Epithelial cell of proximal tubule (primary cell): ENCODE results near the gene NAT14. TPM values are rescaled to one million over a fixed set of nuclear protein-coding genes. Genes with fewer than 3 reads are reported as not detected.
A peak's percentile ranks its signal among the peaks of the same experiment; 100 is the strongest.

Experiments used
- DNase-seq: peaks from one replicate; pipeline ENCODE4 v3.0.0-alpha.2; 2011; ENCODE audit warnings: low read depth
- H3K4me3 ChIP-seq: 2 replicates; pipeline ENCODE4 v1.5.1; 2011; ENCODE audit warnings: low read depth, mild to moderate bottlenecking, low read length
- total RNA-seq: library from RNA; depleted of rRNA; stranded (reverse); fragments of >200 nt; gene quantifications from 2 replicates; pipeline ENCODE4 v1.2.3, GENCODE V29; 2015
- TF ChIP-seq, protein P1 (sequence below): conservative IDR thresholded peaks from 2 replicates; pipeline ENCODE4 v1.5.1; 2012; ENCODE audit warnings: low read depth, mild to moderate bottlenecking, low read length

NAT14 gene
- total RNA-seq, 1 donor from 2014 or later: 29.2 TPM

- TF ChIP-seq, protein P1, sequence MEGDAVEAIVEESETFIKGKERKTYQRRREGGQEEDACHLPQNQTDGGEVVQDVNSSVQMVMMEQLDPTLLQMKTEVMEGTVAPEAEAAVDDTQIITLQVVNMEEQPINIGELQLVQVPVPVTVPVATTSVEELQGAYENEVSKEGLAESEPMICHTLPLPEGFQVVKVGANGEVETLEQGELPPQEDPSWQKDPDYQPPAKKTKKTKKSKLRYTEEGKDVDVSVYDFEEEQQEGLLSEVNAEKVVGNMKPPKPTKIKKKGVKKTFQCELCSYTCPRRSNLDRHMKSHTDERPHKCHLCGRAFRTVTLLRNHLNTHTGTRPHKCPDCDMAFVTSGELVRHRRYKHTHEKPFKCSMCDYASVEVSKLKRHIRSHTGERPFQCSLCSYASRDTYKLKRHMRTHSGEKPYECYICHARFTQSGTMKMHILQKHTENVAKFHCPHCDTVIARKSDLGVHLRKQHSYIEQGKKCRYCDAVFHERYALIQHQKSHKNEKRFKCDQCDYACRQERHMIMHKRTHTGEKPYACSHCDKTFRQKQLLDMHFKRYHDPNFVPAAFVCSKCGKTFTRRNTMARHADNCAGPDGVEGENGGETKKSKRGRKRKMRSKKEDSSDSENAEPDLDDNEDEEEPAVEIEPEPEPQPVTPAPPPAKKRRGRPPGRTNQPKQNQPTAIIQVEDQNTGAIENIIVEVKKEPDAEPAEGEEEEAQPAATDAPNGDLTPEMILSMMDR: peak; percentile 94
- H3K4me3 ChIP-seq: peak overlapping the region; percentile 65
- DNase-seq: peak; percentile 30
Observed at GRCh38 chr19:55516878-55517620, 32.1 kb downstream of the NAT14 start.

GRCh38 chr19:55519451-55520311 lies 34.7 kb downstream of the NAT14 start:
- TF ChIP-seq, protein P1: no peak
- H3K4me3 ChIP-seq: no peak overlapping the region
- no peak for DNase-seq

DNA sequence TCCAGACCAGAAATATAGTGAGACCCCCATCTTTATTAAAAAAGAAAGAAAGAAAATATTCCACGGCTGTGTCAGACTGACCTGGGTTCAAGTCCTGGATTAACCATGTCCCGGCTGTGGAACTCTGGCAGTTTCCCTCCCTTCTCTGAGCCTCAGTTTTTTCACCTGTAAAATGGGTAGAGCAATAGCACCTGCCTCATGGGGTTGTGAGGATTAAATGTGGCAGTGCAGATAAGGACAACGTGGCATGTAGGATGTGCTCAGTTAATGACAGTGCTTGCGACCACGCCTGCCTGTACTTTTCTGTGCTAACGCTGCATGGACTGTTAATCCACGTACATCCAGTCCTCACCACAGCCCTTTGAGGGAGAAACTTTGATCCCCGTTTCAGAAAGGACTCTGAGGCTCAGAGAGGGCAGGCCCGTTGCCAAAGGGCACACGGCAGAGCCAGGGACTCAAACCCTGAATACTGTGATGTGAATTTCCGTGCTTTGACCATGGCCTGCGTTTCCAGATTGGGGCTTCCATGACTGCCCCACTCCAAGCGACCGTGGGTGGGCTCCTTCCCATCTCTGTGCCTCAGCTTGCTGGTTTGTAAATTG lies 35.8 kb downstream of the NAT14 start:
- DNase-seq: no peak
- H3K4me3 ChIP-seq: no peak overlapping the region
- TF ChIP-seq, protein P1: no peak

DNA sequence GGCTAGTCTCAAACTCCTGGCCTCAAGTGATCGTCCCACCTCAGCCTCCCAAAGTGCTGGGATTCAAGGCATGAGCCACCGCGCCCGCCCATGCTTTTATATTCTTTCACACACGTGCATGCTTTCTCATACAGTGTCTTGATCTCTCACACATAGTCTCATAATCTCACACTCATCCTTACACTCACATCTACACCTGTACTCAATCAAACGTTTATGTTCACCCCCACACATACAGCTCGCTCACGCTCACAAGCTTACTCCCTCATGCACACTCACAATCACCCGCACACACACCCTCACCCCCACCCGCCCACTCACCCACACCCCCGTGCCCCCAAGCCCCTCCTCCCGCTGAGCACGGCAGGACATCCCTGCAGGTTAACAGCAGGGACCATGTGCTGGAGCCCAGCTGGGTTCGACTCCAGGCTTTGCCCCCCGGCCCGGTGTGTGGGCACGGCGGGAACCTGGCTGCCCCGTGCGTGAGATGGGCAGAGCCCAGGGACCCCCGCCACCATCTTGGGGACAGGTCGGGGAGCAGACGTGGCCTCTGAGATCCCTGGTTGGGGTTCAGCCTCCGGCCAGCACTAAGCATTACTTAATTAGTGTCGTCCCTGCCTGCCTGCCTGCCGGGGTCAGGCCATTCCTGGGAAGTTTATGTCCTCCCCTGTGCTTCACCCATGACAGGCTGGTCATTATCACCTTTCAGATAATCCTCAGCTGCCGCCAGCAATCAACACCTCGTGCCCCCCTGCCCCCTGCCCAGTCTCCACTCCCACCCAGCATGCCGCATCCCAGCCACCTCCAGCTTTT lies 40.5 kb downstream of the NAT14 start:
- TF ChIP-seq, protein P1: no peak
- no peak for DNase-seq
- H3K4me3 ChIP-seq: no peak overlapping the region

DNA sequence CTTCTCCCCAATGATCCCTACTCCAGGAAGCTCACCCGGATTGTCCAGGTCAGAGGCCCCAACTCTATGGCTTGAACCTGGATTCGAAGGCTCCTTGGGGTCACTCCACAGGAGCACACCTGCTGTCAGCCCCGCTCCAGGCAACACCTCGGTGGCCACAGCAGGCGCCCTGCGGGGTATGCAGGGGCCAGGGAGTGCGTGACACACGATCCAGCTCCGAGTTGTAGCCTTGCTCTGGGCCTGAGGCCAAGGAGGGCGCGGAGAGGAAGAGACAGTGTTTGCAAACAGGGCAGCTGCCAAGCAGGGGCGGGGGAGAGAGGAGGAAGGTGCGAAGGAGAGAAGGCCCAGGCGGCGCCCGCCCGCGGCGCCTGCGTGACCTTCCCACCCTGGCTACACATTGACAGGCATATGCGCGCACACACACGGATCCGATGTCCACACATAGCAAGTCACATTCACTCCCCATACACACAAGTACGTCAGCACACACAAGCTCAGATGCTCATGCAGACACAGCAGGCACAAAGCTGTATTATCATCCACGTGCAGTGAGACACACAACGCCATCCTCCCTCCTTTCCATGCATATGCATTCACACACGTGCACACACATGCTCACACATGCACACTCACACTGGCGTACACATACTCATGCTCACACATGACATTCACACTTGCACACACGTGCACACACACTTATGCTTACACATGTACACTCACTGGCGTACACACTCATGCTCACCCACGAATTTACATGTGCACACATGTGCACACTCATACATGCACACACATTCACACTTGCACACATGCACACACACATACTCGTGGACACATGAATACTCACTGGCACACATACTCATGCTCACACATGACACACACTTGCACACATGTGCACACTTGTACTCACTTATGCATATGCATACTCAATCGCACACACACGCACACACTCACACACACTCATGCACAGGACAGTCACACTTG lies 41.5 kb downstream of the NAT14 start:
- TF ChIP-seq, protein P1: no peak
- no peak overlapping the region for H3K4me3 ChIP-seq
- peak; percentile 3 for DNase-seq
